Nephron (organoid): ENCODE measurements around the gene EDN1.

Source experiments
- H3K27ac Mint-ChIP-seq, 3 experiments: 2 replicates each; pipeline ENCODE4 v1.8.0; 2020; ENCODE audit warnings: mixed read lengths in 3 of 3, mild to moderate bottlenecking in 2 of 3, moderate library complexity in 1 of 3
- H3K27me3 Mint-ChIP-seq: 2 replicates; pipeline ENCODE4 v1.8.0; 2021; ENCODE audit warnings: low read depth, mild to moderate bottlenecking, moderate library complexity, mixed read lengths
- H3K36me3 Mint-ChIP-seq: 2 replicates; pipeline ENCODE4 v1.8.0; 2020; ENCODE audit warnings: low read depth, mixed read lengths
- H3K4me1 Mint-ChIP-seq: 2 replicates; pipeline ENCODE4 v1.8.0; 2020; ENCODE audit warnings: mixed read lengths
- H3K4me3 Mint-ChIP-seq, 3 experiments: 2 replicates each; pipeline ENCODE4 v1.8.0; 2020; ENCODE audit warnings: mild to moderate bottlenecking in 3 of 3, mixed read lengths in 3 of 3, moderate library complexity in 2 of 3
- H3K9me3 Mint-ChIP-seq: 2 replicates; pipeline ENCODE4 v1.8.0; 2020; ENCODE audit warnings: mixed read lengths
- TF ChIP-seq, protein P1 (sequence below), 3 experiments: fragments of 200-600 bp; sonication (generic); IDR thresholded peaks; one replicate each; pipeline ENCODE4 v1.5.0; 2021; ENCODE audit warnings: antibody characterized with exemption in 3 of 3; ENCODE audit not compliant: unreplicated experiment in 3 of 3

The EDN1 gene

GRCh38 chr6:12324099-12324498, 33.9 kb downstream of the EDN1 start:
- Mint-ChIP-seq H3K4me3 (no peak overlapping the region), H3K27me3 (peaks cover 4% of the 10 kb centered on the region), H3K4me1 (no peaks in the 10 kb centered on the region), H3K27ac (no peak overlapping the region), H3K9me3 (peaks cover 8% of the 10 kb centered on the region), H3K36me3 (peaks cover under 1% of the 10 kb centered on the region)
- TF ChIP-seq, protein P1, sequence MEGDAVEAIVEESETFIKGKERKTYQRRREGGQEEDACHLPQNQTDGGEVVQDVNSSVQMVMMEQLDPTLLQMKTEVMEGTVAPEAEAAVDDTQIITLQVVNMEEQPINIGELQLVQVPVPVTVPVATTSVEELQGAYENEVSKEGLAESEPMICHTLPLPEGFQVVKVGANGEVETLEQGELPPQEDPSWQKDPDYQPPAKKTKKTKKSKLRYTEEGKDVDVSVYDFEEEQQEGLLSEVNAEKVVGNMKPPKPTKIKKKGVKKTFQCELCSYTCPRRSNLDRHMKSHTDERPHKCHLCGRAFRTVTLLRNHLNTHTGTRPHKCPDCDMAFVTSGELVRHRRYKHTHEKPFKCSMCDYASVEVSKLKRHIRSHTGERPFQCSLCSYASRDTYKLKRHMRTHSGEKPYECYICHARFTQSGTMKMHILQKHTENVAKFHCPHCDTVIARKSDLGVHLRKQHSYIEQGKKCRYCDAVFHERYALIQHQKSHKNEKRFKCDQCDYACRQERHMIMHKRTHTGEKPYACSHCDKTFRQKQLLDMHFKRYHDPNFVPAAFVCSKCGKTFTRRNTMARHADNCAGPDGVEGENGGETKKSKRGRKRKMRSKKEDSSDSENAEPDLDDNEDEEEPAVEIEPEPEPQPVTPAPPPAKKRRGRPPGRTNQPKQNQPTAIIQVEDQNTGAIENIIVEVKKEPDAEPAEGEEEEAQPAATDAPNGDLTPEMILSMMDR (IDR thresholded peaks at IDR 0.05; ENCODE audit: unreplicated experiment in 3 of 3), result no peak

- Mint-ChIP-seq H3K27ac (no peak overlapping the region), H3K36me3 (no peaks in the 10 kb centered on the region), H3K9me3 (peaks cover 6% of the 10 kb centered on the region), H3K27me3 (peaks cover 4% of the 10 kb centered on the region), H3K4me3 (no peak overlapping the region), H3K4me1 (no peaks in the 10 kb centered on the region)
- TF ChIP-seq, protein P1 (IDR thresholded peaks at IDR 0.05; ENCODE audit: unreplicated experiment in 3 of 3), result no peak
These were observed 34.6 kb downstream of the EDN1 start for GRCh38 chr6:12324748-12325147.

- Mint-ChIP-seq H3K4me1 (no peaks in the 10 kb centered on the region), H3K27me3 (peaks cover 4% of the 10 kb centered on the region), H3K27ac (no peak overlapping the region), H3K4me3 (no peak overlapping the region), H3K9me3 (peaks cover 2% of the 10 kb centered on the region), H3K36me3 (no peaks in the 10 kb centered on the region)
- TF ChIP-seq, protein P1 (IDR thresholded peaks at IDR 0.05; ENCODE audit: unreplicated experiment in 3 of 3), result no peak
These were observed 35.7 kb downstream of the EDN1 start for GRCh38 chr6:12325872-12326271.

DNA sequence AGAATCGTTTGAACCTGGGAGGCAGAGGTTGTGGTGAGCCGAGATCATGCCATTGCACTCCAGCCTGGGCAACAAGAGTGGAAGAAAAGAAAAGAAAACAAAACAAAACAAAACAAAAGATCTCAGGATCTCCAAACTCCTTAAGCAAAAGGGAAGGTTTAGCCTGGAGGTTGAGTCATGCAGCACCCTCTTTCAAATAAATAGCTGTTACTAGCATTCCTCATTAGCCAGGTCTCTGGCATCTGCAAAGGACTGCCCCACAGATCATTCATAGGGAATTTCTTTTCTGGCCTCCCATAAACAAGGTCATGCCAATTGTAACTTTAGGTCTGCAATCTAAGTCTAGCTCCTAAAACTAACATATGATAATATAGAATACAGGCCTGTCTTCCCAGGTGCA, 37.2 kb downstream of the EDN1 start:
- Mint-ChIP-seq H3K36me3 (no peaks in the 10 kb centered on the region), H3K27ac (no peak overlapping the region), H3K27me3 (peaks cover 4% of the 10 kb centered on the region), H3K9me3 (no peaks in the 10 kb centered on the region), H3K4me1 (no peaks in the 10 kb centered on the region), H3K4me3 (no peak overlapping the region)
- TF ChIP-seq, protein P1 (IDR thresholded peaks at IDR 0.05; ENCODE audit: unreplicated experiment in 3 of 3), result no peak

DNA sequence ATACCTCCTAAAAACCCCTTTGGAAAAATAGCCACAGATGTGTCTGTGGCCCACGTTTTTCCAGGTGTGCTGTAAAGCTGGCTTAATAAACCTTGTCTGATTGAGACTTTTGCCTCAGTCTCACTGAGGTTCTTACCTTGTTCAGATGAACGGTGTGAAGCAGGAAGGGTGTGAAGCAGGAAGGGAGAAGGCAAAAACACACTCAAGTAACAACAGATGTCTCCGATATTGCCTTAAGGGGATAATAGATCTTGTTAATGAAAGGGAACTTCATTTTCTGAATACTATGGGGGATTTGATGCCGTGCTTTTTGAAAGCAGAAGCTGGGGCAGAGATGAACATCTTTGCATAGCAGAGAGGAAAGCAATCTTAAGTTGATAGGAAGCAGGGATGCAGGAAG, 37.8 kb downstream of the EDN1 start:
- H3K27me3 Mint-ChIP-seq, result peaks cover 4% of the 10 kb centered on the region
- TF ChIP-seq, protein P1 (IDR thresholded peaks at IDR 0.05; ENCODE audit: unreplicated experiment in 3 of 3), result no peak
- no peaks in the 10 kb centered on the region for H3K36me3 Mint-ChIP-seq
- H3K27ac Mint-ChIP-seq, result no peak overlapping the region
- H3K9me3 Mint-ChIP-seq, result no peaks in the 10 kb centered on the region
- H3K4me3 Mint-ChIP-seq, result no peak overlapping the region
- H3K4me1 Mint-ChIP-seq, result no peaks in the 10 kb centered on the region

DNA sequence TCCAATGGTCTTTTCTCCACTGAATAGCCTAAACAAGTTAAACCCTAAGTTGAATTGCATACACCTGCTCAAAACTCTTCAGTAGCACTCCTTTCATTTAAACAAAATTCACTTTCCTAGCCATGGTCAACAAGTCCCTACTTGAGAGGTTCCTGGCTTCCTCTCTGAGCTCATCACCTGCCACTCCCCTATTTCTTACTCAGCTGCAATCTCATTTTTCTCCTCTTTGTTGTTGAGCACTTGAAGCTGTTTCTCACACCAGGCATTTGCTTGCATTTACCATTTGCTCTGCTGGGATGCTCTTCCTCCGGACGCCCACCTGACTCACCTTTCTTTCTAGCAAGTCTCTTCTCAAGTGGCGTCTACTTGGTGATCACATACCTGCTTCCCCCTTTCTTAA, 38.5 kb downstream of the EDN1 start:
- Mint-ChIP-seq H3K9me3 (no peaks in the 10 kb centered on the region), H3K4me1 (no peaks in the 10 kb centered on the region), H3K27ac (no peak overlapping the region), H3K36me3 (no peaks in the 10 kb centered on the region), H3K27me3 (peaks cover 1% of the 10 kb centered on the region), H3K4me3 (no peak overlapping the region)
- TF ChIP-seq, protein P1 (IDR thresholded peaks at IDR 0.05; ENCODE audit: unreplicated experiment in 3 of 3), result no peak
